ENCODE data around the gene OTP.

Gene OTP

DNA sequence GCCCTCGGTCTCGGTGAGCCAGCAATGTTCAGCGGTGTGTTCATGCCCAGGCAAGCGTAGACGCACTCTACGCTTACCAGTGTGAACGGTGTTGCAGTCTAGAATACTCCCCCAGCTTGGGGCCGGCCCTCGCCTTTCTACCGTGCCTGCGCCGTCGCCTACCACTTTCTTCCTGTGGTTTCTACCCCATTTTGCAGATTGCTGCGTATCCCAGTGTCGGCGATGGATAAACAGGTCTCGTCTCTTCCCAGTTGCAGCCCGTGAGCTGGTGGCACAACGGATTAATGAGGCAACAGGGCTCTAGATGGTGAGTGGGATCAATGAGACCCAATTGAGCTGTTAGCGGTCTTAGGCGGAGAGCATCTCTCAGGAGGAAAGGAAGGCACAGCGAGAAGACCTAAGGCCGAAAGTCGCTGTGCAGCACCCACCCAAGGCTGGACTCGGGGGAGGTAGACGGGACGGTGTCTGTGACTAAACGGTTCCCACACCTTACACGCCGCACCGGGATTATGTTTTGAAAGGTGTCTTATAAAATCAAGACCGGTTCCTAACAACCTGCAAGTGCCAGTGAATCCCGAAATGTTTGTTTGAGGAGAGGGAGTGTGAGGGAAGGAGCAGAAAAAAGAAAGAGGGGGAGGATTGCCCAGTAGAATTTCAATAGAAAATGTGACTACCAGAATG, 5.8 kb downstream of the OTP start:
- Mint-ChIP-seq H3K4me3 (no peak overlapping the region), H3K27me3 (ENCODE audit: low read depth, poor library complexity) (peaks cover 100% of the 10 kb centered on the region)
- TF ChIP-seq, protein P1, sequence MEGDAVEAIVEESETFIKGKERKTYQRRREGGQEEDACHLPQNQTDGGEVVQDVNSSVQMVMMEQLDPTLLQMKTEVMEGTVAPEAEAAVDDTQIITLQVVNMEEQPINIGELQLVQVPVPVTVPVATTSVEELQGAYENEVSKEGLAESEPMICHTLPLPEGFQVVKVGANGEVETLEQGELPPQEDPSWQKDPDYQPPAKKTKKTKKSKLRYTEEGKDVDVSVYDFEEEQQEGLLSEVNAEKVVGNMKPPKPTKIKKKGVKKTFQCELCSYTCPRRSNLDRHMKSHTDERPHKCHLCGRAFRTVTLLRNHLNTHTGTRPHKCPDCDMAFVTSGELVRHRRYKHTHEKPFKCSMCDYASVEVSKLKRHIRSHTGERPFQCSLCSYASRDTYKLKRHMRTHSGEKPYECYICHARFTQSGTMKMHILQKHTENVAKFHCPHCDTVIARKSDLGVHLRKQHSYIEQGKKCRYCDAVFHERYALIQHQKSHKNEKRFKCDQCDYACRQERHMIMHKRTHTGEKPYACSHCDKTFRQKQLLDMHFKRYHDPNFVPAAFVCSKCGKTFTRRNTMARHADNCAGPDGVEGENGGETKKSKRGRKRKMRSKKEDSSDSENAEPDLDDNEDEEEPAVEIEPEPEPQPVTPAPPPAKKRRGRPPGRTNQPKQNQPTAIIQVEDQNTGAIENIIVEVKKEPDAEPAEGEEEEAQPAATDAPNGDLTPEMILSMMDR (IDR thresholded peaks at IDR 0.05): no peak

DNA sequence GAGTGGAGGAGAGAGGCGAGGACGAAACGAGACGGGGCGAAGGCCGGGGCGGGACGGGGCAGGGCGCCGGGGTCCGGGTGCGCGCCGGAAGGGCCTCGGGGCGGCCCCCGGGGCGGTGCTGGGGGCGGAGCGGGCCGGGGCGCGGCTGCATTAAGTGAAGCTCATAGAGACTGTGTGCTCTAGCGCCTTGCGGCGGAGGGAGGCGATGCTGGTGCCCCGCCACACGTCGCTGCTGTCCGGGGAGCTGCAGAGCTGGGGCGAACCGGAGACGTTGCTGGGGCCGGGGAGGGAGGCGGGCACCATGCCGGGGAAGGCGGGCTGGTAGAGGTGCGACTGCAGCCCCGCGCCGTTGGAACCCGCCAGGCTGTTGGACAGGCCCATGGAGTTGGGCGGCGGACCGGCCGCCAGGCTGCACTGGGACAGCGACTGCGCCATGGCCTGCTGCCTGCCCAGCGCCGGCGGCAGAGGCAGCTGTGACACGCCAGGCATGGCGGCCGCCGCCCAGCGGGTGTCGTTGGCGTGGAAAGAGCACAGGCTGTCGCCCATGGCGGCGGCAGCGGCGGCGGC, 8.3 kb downstream of the OTP start:
- DNase-seq: peak; percentile 67
- Mint-ChIP-seq H3K4me3 (peak overlapping the region; percentile 79), H3K27ac (no peak overlapping the region), H3K27me3 (ENCODE audit: low read depth, poor library complexity) (peaks cover 100% of the 10 kb centered on the region), H3K4me1 (peaks cover 20% of the 10 kb centered on the region), H3K36me3 (ENCODE audit: low read depth) (no peaks in the 10 kb centered on the region), H3K9me3 (no peaks in the 10 kb centered on the region)
- TF ChIP-seq, protein P1 (IDR thresholded peaks at IDR 0.05): no peak

More for the DNA sequence above, 5.8 kb downstream of the OTP start:
- Mint-ChIP-seq H3K36me3 (ENCODE audit: low read depth) (no peaks in the 10 kb centered on the region), H3K9me3 (peaks cover 8% of the 10 kb centered on the region), H3K4me1 (peaks cover 24% of the 10 kb centered on the region), H3K27ac (no peak overlapping the region)
- DNase-seq: peak; percentile 20

DNA sequence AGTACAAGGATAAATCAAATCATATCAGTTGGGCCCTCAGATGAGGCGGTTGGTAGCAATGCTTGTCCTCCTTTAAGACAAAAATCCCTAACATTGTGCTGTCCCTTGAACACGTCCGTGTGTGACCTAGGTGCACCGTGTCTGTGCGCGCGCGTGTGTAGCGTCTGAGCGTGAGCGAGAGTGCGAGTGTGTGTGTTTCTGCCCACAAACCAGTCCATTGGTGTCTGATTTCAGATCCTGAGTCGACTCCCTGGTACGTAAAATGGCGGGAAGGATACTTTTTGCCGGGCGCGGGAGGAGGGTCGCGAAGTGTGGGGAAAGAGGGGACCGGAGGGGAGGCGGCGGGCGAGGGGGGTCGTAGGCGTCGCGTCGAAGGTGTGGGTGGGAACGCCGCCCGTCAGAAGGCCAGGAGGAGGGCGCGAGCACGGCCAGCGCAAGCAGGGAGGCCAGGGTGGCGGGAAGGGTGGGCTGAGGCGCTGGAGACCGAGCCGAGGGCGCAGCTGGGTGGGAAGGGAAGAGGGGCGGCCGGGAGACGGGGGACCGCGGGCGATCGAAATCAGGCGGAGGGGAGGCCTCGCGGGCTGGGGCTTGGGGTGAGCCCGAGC, 8.9 kb downstream of the OTP start:
- H3K4me1 Mint-ChIP-seq: peaks cover 20% of the 10 kb centered on the region

DNA sequence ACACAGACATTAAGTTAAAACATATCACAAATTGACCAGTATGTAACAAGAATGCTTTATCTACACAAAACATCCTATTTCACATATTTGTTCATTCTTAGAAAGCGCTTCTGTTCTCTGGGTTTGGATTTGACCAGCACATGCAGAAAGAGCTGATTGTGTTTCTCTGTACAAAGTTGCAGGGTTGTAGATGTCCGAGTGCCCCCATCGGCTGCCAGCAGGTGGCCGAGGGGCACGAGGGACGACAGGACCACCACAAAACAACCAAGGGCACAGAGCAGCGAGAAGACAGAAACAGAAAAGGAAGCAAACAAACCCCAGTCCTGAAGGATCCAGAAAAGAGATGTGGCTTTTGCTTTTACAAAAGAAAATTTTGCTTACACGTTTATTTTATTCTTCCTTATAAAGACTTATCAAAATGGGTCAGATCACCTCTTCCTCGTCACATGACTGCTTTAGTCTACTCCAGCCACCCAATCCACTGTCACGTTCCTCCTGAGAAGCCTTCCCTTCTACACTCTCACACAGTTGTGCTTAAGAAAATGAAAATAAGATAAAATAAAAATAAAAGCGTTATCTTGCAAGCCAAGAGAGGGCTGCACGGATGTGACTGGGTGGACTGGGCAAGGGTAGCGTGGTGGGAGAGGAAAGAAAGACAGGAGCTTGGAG, 9.5 kb downstream of the OTP start:
- no peaks in the 10 kb centered on the region for H3K36me3 Mint-ChIP-seq (ENCODE audit: low read depth)
- H3K9me3 Mint-ChIP-seq: no peaks in the 10 kb centered on the region
- H3K27ac Mint-ChIP-seq: no peak overlapping the region
- DNase-seq: no peak
- TF ChIP-seq, protein P1 (IDR thresholded peaks at IDR 0.05): peak; percentile 28
- H3K4me1 Mint-ChIP-seq: peaks cover 20% of the 10 kb centered on the region
- H3K27me3 Mint-ChIP-seq (ENCODE audit: low read depth, poor library complexity): peaks cover 99% of the 10 kb centered on the region
- H3K4me3 Mint-ChIP-seq: peak overlapping the region; percentile 79

More for the DNA sequence above, 8.9 kb downstream of the OTP start:
- no peaks in the 10 kb centered on the region for H3K9me3 Mint-ChIP-seq
- TF ChIP-seq, protein P1 (IDR thresholded peaks at IDR 0.05): no peak
- H3K36me3 Mint-ChIP-seq (ENCODE audit: low read depth): no peaks in the 10 kb centered on the region
- peaks cover 100% of the 10 kb centered on the region for H3K27me3 Mint-ChIP-seq (ENCODE audit: low read depth, poor library complexity)
- H3K27ac Mint-ChIP-seq: no peak overlapping the region
- DNase-seq: no peak
- H3K4me3 Mint-ChIP-seq: peak overlapping the region; percentile 79

GRCh38 chr5:77627869-77628674, 10.4 kb downstream of the OTP start:
- no peak overlapping the region for H3K27ac Mint-ChIP-seq
- TF ChIP-seq, protein P1 (IDR thresholded peaks at IDR 0.05): no peak
- DNase-seq: peak; percentile 18
- H3K27me3 Mint-ChIP-seq (ENCODE audit: low read depth, poor library complexity): peaks cover 99% of the 10 kb centered on the region
- H3K36me3 Mint-ChIP-seq (ENCODE audit: low read depth): no peaks in the 10 kb centered on the region
- no peaks in the 10 kb centered on the region for H3K9me3 Mint-ChIP-seq
- peaks cover 20% of the 10 kb centered on the region for H3K4me1 Mint-ChIP-seq
- no peak overlapping the region for H3K4me3 Mint-ChIP-seq

Data from nephron progenitor cell (in vitro differentiated cells).